Parathyroid adenoma (tissue), 2 donors: ENCODE results near the gene XPNPEP1.

Experiments used
- H2AFZ ChIP-seq: fragments of 300-600 bp; sonication (generic); one replicate; pipeline ENCODE4 v1.7.0; 2017; ENCODE audit warnings: antibody characterized with exemption, mild to moderate bottlenecking
- H3K27ac ChIP-seq: fragments of 300-600 bp; sonication (generic); one replicate; pipeline ENCODE4 v1.7.0; 2017
- H3K27me3 ChIP-seq: fragments of 300-600 bp; sonication (generic); one replicate; pipeline ENCODE4 v1.7.0; 2017; ENCODE audit warnings: low read length; ENCODE audit not compliant: control insufficient read depth, insufficient read depth
- H3K36me3 ChIP-seq: fragments of 300-600 bp; sonication (generic); one replicate; pipeline ENCODE4 v1.7.0; 2017; ENCODE audit warnings: low read length; ENCODE audit not compliant: control insufficient read depth, insufficient read depth
- H3K4me1 ChIP-seq: fragments of 300-600 bp; sonication (generic); one replicate; pipeline ENCODE4 v1.7.0; 2017; ENCODE audit warnings: control low read depth
- H3K4me2 ChIP-seq: fragments of 300-600 bp; sonication (generic); one replicate; pipeline ENCODE4 v1.7.0; 2017; ENCODE audit warnings: low read length
- H3K4me3 ChIP-seq: fragments of 300-600 bp; sonication (generic); one replicate; pipeline ENCODE4 v1.7.0; 2017; ENCODE audit warnings: low read depth, low read length
- H3K79me2 ChIP-seq: fragments of 300-600 bp; sonication (generic); one replicate; pipeline ENCODE4 v1.7.0; 2017; ENCODE audit warnings: control low read depth
- H3K9ac ChIP-seq: fragments of 300-600 bp; sonication (generic); one replicate; pipeline ENCODE4 v1.7.0; 2017; ENCODE audit warnings: mild to moderate bottlenecking
- H3K9me3 ChIP-seq: fragments of 300-600 bp; sonication (generic); one replicate; pipeline ENCODE4 v1.7.0; 2017; ENCODE audit warnings: low read length; ENCODE audit not compliant: control insufficient read depth
- CTCF ChIP-seq: fragments of 300-600 bp; sonication (generic); IDR thresholded peaks from one replicate; pipeline ENCODE4 v1.7.0; 2017; ENCODE audit warnings: antibody characterized with exemption, mild to moderate bottlenecking
- donor health status: primary hyperparathyroidism.

Gene XPNPEP1

GRCh38 chr10:109953766-109954165 is 30.5 kb upstream of the XPNPEP1 start:
- Histone ChIP-seq H3K4me3 (no peak overlapping the region), H3K4me1 (peaks cover 6% of the 10 kb centered on the region), H2AFZ (no peak overlapping the region), H3K9ac (no peak overlapping the region), H3K9me3 (no peaks in the 10 kb centered on the region), H3K79me2 (no peaks in the 10 kb centered on the region), H3K27me3 (no peaks in the 10 kb centered on the region), H3K27ac (no peak overlapping the region), H3K4me2 (no peak overlapping the region), H3K36me3 (no peaks in the 10 kb centered on the region)
- TF ChIP-seq CTCF, result no peak

- no peak overlapping the region for H3K4me3 ChIP-seq
- H3K36me3 ChIP-seq, result no peaks in the 10 kb centered on the region
- no peak overlapping the region for H2AFZ ChIP-seq
- H3K4me1 ChIP-seq, result peaks cover 3% of the 10 kb centered on the region
- no peaks in the 10 kb centered on the region for H3K9me3 ChIP-seq
- H3K27ac ChIP-seq, result no peak overlapping the region
- H3K79me2 ChIP-seq, result no peaks in the 10 kb centered on the region
- no peak for TF ChIP-seq CTCF
- no peak overlapping the region for H3K9ac ChIP-seq
- no peaks in the 10 kb centered on the region for H3K27me3 ChIP-seq
- H3K4me2 ChIP-seq, result no peak overlapping the region
Measured at GRCh38 chr10:109952526-109952925, 29.2 kb upstream of the XPNPEP1 start.

GRCh38 chr10:109947111-109947920 is 24.0 kb upstream of the XPNPEP1 start:
- Histone ChIP-seq H3K4me3 (no peak overlapping the region), H2AFZ (no peak overlapping the region), H3K9ac (no peak overlapping the region), H3K36me3 (no peaks in the 10 kb centered on the region), H3K27me3 (no peaks in the 10 kb centered on the region), H3K4me2 (no peak overlapping the region), H3K9me3 (no peaks in the 10 kb centered on the region), H3K4me1 (no peaks in the 10 kb centered on the region), H3K79me2 (no peaks in the 10 kb centered on the region), H3K27ac (no peak overlapping the region)
- no peak for TF ChIP-seq CTCF

- no peaks in the 10 kb centered on the region for H3K36me3 ChIP-seq
- no peak overlapping the region for H3K4me3 ChIP-seq
- H3K9ac ChIP-seq, result no peak overlapping the region
- H3K9me3 ChIP-seq, result no peaks in the 10 kb centered on the region
- H2AFZ ChIP-seq, result no peak overlapping the region
- H3K27me3 ChIP-seq, result no peaks in the 10 kb centered on the region
- no peak overlapping the region for H3K27ac ChIP-seq
- H3K4me2 ChIP-seq, result no peak overlapping the region
- H3K79me2 ChIP-seq, result no peaks in the 10 kb centered on the region
- H3K4me1 ChIP-seq, result no peaks in the 10 kb centered on the region
- no peak for TF ChIP-seq CTCF
Measured at GRCh38 chr10:109946680-109947079, 23.4 kb upstream of the XPNPEP1 start.
